ENCODE measurements around the gene CMAS.

CMAS gene

DNA sequence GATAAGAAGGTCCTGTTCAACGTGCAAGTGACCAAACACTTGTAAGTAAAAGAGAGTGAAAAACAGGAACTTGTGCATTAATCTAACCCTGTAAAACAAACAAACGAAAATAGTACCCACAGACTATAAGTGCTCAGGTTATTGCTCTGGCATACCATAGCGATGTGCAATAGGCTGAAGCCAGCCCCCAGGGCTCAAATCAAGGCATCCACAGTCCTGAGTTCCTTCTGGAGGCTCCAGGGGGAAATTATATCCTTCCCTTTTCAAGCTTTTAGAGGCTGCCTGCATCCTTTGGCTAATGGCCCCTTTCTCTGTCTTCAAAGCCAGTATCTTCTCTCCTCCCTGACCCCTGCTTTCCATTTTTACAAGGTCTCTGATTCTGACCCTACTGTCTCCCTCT, 8.1 kb upstream of the CMAS start:
- TF ChIP-seq, protein P1, sequence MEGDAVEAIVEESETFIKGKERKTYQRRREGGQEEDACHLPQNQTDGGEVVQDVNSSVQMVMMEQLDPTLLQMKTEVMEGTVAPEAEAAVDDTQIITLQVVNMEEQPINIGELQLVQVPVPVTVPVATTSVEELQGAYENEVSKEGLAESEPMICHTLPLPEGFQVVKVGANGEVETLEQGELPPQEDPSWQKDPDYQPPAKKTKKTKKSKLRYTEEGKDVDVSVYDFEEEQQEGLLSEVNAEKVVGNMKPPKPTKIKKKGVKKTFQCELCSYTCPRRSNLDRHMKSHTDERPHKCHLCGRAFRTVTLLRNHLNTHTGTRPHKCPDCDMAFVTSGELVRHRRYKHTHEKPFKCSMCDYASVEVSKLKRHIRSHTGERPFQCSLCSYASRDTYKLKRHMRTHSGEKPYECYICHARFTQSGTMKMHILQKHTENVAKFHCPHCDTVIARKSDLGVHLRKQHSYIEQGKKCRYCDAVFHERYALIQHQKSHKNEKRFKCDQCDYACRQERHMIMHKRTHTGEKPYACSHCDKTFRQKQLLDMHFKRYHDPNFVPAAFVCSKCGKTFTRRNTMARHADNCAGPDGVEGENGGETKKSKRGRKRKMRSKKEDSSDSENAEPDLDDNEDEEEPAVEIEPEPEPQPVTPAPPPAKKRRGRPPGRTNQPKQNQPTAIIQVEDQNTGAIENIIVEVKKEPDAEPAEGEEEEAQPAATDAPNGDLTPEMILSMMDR (IDR thresholded peaks at IDR 0.05; ENCODE audit: low read depth, low read length) = no peak
- DNase-seq (ENCODE audit: extremely low read depth, low read depth) = no peak

DNA sequence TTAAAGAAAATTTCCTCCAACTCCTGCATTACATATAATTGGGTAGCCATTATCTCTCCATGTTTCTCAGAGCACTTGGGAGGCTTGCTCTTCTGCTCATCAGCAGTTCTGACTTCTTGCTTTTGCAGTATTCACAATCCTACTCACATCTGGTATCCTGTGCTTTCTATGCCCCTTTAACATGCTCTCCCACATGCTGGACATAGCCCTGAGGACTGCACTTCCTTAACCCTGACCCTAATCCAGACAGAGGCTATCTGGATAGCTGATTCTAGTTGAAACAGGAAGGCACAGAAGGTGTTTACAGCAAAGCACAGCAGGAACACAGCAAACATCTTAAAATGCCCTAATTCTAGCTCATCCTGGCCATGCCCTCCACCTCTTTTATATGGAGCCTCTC, 7.3 kb upstream of the CMAS start:
- TF ChIP-seq, protein P1 (IDR thresholded peaks at IDR 0.05; ENCODE audit: low read depth, low read length) = no peak
- no peak for DNase-seq (ENCODE audit: extremely low read depth, low read depth)

DNA sequence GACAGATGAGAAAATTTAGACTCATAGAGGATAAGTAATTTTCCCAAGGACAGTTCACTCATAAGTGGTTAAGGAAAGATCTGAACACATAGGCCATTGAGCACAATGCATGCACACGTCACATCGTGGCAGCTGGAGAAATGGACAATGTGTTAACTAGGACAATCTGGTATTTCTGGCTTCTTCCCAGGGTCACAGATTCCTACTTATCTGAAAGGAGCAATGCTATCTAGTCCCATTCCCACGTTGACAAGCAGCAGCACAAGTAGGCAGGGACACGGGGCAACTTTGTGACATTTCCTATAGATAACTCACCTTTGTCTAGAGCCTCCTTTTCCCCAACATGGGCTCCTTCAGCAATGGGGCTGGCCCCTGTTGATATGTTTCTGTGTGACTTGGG, 6.7 kb upstream of the CMAS start:
- DNase-seq (ENCODE audit: extremely low read depth, low read depth) = no peak
- TF ChIP-seq, protein P1 (IDR thresholded peaks at IDR 0.05; ENCODE audit: low read depth, low read length) = no peak

DNA sequence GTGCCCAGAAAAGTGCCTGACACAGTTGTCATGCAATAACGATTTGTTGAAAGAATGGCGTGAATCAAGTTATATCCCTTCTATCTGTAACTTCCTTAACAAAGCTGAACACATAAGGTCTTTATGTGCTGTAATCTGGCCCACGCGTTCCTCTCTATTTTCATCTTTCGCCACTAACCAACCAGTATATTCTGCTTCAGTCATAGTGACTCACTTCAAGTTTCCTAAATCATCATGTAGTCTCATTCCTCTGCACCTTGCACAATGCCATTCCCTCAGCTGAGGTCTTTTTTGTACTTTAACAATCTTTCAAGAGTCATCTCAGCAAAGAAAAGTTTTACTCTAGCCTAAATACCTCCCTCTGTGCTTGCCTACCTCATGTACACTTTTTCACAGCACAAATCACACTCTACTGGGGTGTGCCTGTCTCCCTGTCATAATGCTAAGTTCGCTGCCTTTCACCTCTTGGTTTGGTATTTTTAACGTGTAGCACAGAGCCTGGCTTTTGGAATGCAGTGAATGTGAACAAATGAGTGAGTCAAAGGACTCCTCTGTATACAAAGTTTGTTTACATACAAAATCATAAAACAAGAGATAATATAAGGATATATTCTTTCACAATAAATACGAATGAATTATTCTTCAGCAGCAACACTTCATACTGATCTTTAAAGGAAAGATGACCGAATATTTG, 2.9 kb upstream of the CMAS start:
- TF ChIP-seq, protein P1 (IDR thresholded peaks at IDR 0.05; ENCODE audit: low read depth, low read length) = no peak
- no peak for DNase-seq (ENCODE audit: extremely low read depth, low read depth)

DNA sequence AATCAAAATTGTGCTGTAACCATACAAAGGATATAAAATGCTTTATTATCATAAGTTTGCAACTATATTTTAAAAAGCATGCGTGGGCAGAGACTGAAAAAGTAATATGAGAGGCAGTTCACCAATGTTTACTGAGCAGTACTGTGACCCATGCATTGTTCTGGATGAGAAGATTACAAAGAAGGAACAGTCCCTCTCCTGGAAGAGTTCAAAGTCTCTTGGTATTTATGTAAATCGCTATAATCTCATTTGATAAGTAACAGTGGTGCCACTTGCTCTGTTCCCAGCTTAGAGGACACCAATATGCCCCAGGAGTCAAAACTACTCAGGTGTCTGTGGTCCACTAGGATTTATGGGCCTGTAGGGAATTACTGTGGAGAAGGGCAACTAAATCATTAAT, 2.1 kb upstream of the CMAS start:
- TF ChIP-seq, protein P1 (IDR thresholded peaks at IDR 0.05; ENCODE audit: low read depth, low read length) = no peak

DNA sequence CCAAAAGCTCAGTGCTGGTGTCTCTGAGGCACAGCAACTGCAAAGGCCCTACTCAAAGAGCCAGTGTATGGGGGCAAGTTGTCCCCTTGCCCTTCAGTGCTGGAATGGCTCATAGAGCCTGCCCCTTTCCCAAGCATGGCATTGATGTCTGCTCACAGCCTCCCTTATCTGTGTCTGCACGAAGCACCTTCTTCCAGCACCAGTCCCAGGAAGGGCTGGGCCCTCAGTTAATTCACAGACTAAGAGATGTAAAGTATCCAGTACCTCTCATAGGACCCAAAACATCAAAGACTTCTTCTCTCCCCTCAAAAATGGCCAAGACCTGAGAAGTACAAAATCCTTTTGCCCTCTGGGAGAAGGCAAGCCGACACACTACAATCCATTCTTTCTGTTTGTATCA, 1.6 kb upstream of the CMAS start:
- DNase-seq (ENCODE audit: extremely low read depth, low read depth) = no peak
- TF ChIP-seq, protein P1 (IDR thresholded peaks at IDR 0.05; ENCODE audit: low read depth, low read length) = no peak

More for the DNA sequence above, 2.1 kb upstream of the CMAS start:
- DNase-seq (ENCODE audit: extremely low read depth, low read depth) = no peak

DNA sequence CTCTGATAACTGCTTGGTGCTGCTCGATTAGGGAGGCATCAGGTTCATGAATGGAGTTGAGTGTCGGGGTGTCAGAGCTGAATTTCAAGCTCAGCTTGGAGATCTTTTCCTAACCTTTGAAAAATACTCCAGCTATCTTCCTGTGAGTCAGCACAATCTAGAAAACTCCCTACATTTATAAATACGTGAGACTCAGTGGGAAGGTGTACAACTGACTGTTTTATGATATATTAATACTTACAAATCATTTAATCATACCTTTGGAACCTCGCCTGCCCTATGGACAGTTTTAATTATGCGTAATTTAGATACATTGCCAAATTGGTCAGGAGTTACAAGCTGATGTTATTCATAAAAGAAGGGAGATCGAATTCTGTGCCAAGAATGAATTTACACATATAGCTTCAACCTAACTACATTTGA, 961 bp downstream of the CMAS start:
- no peak for DNase-seq (ENCODE audit: extremely low read depth, low read depth)

More for the DNA sequence above, 961 bp downstream of the CMAS start:
- TF ChIP-seq, protein P1 (IDR thresholded peaks at IDR 0.05; ENCODE audit: low read depth, low read length) = no peak

All from AG09319 (cell line).